HepG2 (cell line): ENCODE measurements around the gene ZNF25. TPM values are rescaled to one million over a fixed set of nuclear protein-coding genes. Genes with fewer than 3 reads are reported as not detected.

Experiments used
- ATAC-seq: fragments of 200-7000 bp; cut with Tn5 transposase; 3 replicates; pipeline ENCODE4 v1.9.1; 2020; ENCODE audit warnings: mild to moderate bottlenecking, moderate library complexity
- BruUV-seq: library from RNA; stranded (reverse); fragments of 400-500 nt; replicated peaks from 2 replicates; lab custom pipeline; 2021; lab: Mats Ljungman, UMichigan
- CTCF ChIA-PET: fragments of 300-600 bp; formaldehyde crosslinking; extraction: SDS; loops from one replicate; lab custom pipeline; 2021; ENCODE audit warnings: low total read pairs, inconsistent platforms, low intra/inter-chr PET ratio; lab: Yijun Ruan, JAX
- POLR2A ChIA-PET: fragments of 350-600 bp; sonication (Branson Sonifier 250); formaldehyde crosslinking; loops from one replicate; lab custom pipeline; 2020; ENCODE audit warnings: antibody characterized with exemption, inconsistent platforms; lab: Yijun Ruan, JAX
- DNase-seq: peaks from one replicate; pipeline ENCODE4 v3.0.0-alpha.2; 2015; ENCODE audit warnings: low spot score
- FAIRE-seq: peaks from 3 replicates; lab custom pipeline; 2011; peaks lifted over from hg19 to GRCh38; lab: Jason Lieb, UNC
- H2AFZ ChIP-seq: one replicate; pipeline ENCODE4 v1.6.1; 2011; ENCODE audit warnings: low read length, inconsistent platforms
- H3K27ac ChIP-seq: fragments of 300-600 bp; 3 replicates; pipeline ENCODE4 v1.8.0; 2011; ENCODE audit warnings: mixed run types, mild to moderate bottlenecking, mixed read lengths, low read length, inconsistent platforms; ENCODE audit not compliant: insufficient read depth; ENCODE audit errors: extremely low read length
- H3K27me3 ChIP-seq, 2 experiments: fragments of 200-600 bp in 1 of 2; 2 replicates in 1 of 2; 3 replicates in 1 of 2; pipeline versions ENCODE4 v1.6.0 to v1.8.0; 2011; ENCODE audit warnings: low read length in 2 of 2, mild to moderate bottlenecking in 2 of 2, moderate library complexity in 2 of 2, inconsistent platforms in 1 of 2; ENCODE audit not compliant: insufficient read depth in 2 of 2, control insufficient read depth in 1 of 2
- H3K36me3 ChIP-seq, 2 experiments: fragments of 200-600 bp in 1 of 2; replicated peaks in 1 of 2; 2 replicates in 1 of 2; 3 replicates in 1 of 2; pipeline versions ENCODE4 v1.5.1 to v1.8.0; 2011; ENCODE audit warnings: low read length in 2 of 2, inconsistent platforms in 1 of 2; ENCODE audit not compliant: insufficient read depth in 2 of 2, control insufficient read depth in 1 of 2
- H3K4me1 ChIP-seq: 2 replicates; pipeline ENCODE4 v1.5.1; 2012; ENCODE audit warnings: low read length, inconsistent platforms; ENCODE audit not compliant: insufficient read depth
- H3K4me2 ChIP-seq: 2 replicates; pipeline ENCODE4 v1.6.0; 2011; ENCODE audit warnings: low read depth, low read length, inconsistent platforms
- H3K4me3 ChIP-seq, 3 experiments: fragments of 200-600 bp in 1 of 3; sonication (generic), shearing (Covaris generic) in 1 of 3; replicated peaks in 1 of 3; 2 replicates each; pipeline ENCODE4 v1.5.1; 2011 to 2016; ENCODE audit warnings: low read length in 3 of 3, inconsistent platforms in 2 of 3, low read depth in 2 of 3, mild to moderate bottlenecking in 2 of 3, control low read depth in 1 of 3, mixed read lengths in 1 of 3; ENCODE audit not compliant: insufficient read depth in 1 of 3
- H3K79me2 ChIP-seq: one replicate; pipeline ENCODE4 v1.6.1; 2011; ENCODE audit warnings: low read length, inconsistent platforms; ENCODE audit not compliant: insufficient read depth
- H3K9ac ChIP-seq: 2 replicates; pipeline ENCODE4 v1.6.0; 2011; ENCODE audit warnings: mild to moderate bottlenecking, low read depth, low read length, inconsistent platforms; ENCODE audit not compliant: insufficient read depth
- H3K9me3 ChIP-seq: 2 replicates; pipeline ENCODE4 v1.5.1; 2012; ENCODE audit warnings: mild to moderate bottlenecking, low read length
- H4K20me1 ChIP-seq: 2 replicates; pipeline ENCODE4 v1.6.0; 2011; ENCODE audit warnings: inconsistent platforms, mild to moderate bottlenecking, low read length, moderate library complexity; ENCODE audit not compliant: insufficient read depth
- CENPT ChIP-seq: sonication (generic); formaldehyde crosslinking; IDR thresholded peaks from 2 replicates; pipeline ENCODE4 v1.8.0; 2022; ENCODE audit warnings: low read depth, mild to moderate bottlenecking, moderate library complexity, missing genetic modification reagents
- HNF1A ChIP-seq, 2 experiments: sonication (generic) in 1 of 2; formaldehyde crosslinking in 1 of 2; IDR thresholded peaks; 2 replicates each; pipeline versions ENCODE4 v1.4.0 to v1.6.1; 2016 to 2020; ENCODE audit warnings: borderline replicate concordance in 1 of 2, low read depth in 1 of 2, mild to moderate bottlenecking in 1 of 2, missing genetic modification reagents in 1 of 2
- HNRNPL ChIP-seq: fragments of 200-400 bp; formaldehyde crosslinking; IDR thresholded peaks from 2 replicates; pipeline ENCODE4 v1.6.1; 2017; ENCODE audit warnings: mild to moderate bottlenecking, low read depth, low read length
- KAT7 ChIP-seq: IDR thresholded peaks from 2 replicates; pipeline ENCODE4 v1.6.1; 2018; ENCODE audit warnings: borderline replicate concordance, missing compliant biosample characterization
- KDM6A ChIP-seq: IDR thresholded peaks from 2 replicates; pipeline ENCODE4 v1.6.1; 2016; ENCODE audit warnings: low read depth
- MIER3 ChIP-seq: IDR thresholded peaks from 2 replicates; pipeline ENCODE4 v1.6.1; 2016; ENCODE audit warnings: missing compliant biosample characterization, borderline replicate concordance
- SIX1 ChIP-seq: sonication (generic); formaldehyde crosslinking; IDR thresholded peaks from 2 replicates; pipeline ENCODE4 v1.4.0; 2020; ENCODE audit warnings: missing genetic modification reagents, borderline replicate concordance
- SP5 ChIP-seq: IDR thresholded peaks from 2 replicates; pipeline ENCODE4 v1.6.1; 2016; ENCODE audit warnings: low read depth, borderline replicate concordance
- ZMYM4 ChIP-seq: sonication (generic); formaldehyde crosslinking; IDR thresholded peaks from 2 replicates; pipeline ENCODE4 v1.8.1; 2023; ENCODE audit warnings: mild to moderate bottlenecking, missing genetic modification reagents
- ZNF205 ChIP-seq: IDR thresholded peaks from 2 replicates; pipeline ENCODE4 v1.6.1; 2018; ENCODE audit warnings: missing biosample characterization, missing genetic modification reagents
- ZNF317 ChIP-seq: sonication (generic); formaldehyde crosslinking; IDR thresholded peaks from 2 replicates; pipeline ENCODE4 v1.5.0; 2020; ENCODE audit warnings: mild to moderate bottlenecking, missing genetic modification reagents
- ZNF350 ChIP-seq: sonication (generic); formaldehyde crosslinking; IDR thresholded peaks from 2 replicates; pipeline ENCODE4 v1.4.0; 2020; ENCODE audit warnings: mild to moderate bottlenecking, low read depth, missing genetic modification reagents, borderline replicate concordance
- ZNF44 ChIP-seq: sonication (generic); formaldehyde crosslinking; IDR thresholded peaks from 2 replicates; pipeline ENCODE4 v1.5.1; 2020; ENCODE audit warnings: mild to moderate bottlenecking, missing genetic modification reagents
- ZNF503 ChIP-seq: sonication (generic); formaldehyde crosslinking; IDR thresholded peaks from 2 replicates; pipeline ENCODE4 v1.4.0; 2020; ENCODE audit warnings: missing genetic modification reagents
- WGBS: methylation state at CpG from one replicate; pipeline ENCODE4 v1.1.6; 2017; ENCODE audit warnings: low lambda C conversion rate; 5-methylcytosine and 5-hydroxymethylcytosine counted together
- in situ Hi-C: cut with HindIII; loops from 2 replicates; pipeline ENCODE4 v1.10.0; 2017; ENCODE audit warnings: low pct_unique_long_range_greater_than_20kb; ENCODE audit not compliant: extremely low pct_ligation_motif_present
- intact Hi-C: fragments of 100-400 bp; cut with micrococcal nuclease; formaldehyde crosslinking; loops from one replicate; pipeline ENCODE4 v1.10.0; 2022; ENCODE audit not compliant: unreplicated experiment
- polyA plus RNA-seq, 8 experiments: library from polyadenylated mRNA; depleted of rRNA in 3 of 8; stranded (reverse) in 7 of 8; unstranded in 1 of 8; fragments of >200 nt; fragmentation: Illumina TruSeq in 4 of 8; extraction: Trizol in 4 of 8; gene quantifications; 2 replicates each; pipeline versions ENCODE4 v1.2.1 to v1.2.3, GENCODE V29; 2011 to 2016; ENCODE audit warnings: low read depth in 4 of 8, missing spikeins in 1 of 8, mixed read lengths in 1 of 8; ENCODE audit not compliant: insufficient read depth in 1 of 8
- total RNA-seq, 5 experiments: library from RNA; depleted of rRNA; stranded (reverse); fragments of >200 nt; fragmentation: Illumina TruSeq; extraction: Trizol; gene quantifications; 2 replicates each; pipeline ENCODE4 v1.2.3, GENCODE V29; 2016; ENCODE audit warnings: low read depth in 1 of 5
- TF ChIP-seq, protein P1 (sequence below): sonication (generic); formaldehyde crosslinking; IDR thresholded peaks from 2 replicates; pipeline ENCODE4 v1.4.0; 2020; ENCODE audit warnings: missing genetic modification reagents, mild to moderate bottlenecking, borderline replicate concordance

ZNF25 gene
- total and polyA plus RNA-seq, 2 of the 13 experiments (the other 11 are each of a cell fraction or from before 2014, with no cell fraction given): 1.4 to 1.5 TPM

DNA sequence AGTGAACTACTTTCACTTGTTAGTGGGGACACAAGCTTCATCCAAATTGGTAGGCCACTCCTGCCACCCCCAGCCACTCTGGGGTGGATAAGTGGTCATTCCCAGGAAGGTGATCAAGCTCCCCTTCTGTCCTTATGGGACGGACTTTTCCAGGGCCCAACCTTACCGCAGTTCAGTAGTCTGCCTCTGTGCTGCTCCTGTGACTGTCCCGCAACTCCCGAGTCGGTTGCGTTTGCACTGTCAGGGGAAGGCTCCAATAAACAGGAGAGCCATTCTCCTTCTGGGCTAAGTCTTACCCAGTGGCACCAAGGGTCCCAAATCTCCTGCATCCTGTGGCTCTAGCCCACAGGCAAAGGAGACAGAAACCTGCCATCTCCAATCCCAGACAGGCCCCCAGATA lies 26.6 kb upstream of the ZNF25 start:
- no peak overlapping the region for H3K27ac ChIP-seq
- peak; percentile 69 for ATAC-seq
- H3K9ac ChIP-seq: no peak overlapping the region
- H3K4me1 ChIP-seq: no peaks in the 10 kb centered on the region
- H3K36me3 ChIP-seq: no peaks in the 10 kb centered on the region
- ChIA-PET POLR2A (no interaction called here), CTCF (no interaction called here)
- H2AFZ ChIP-seq: no peak overlapping the region
- FAIRE-seq: no peak
- H4K20me1 ChIP-seq: no peaks in the 10 kb centered on the region
- in situ Hi-C loops (no loop called here), intact Hi-C loops (no loop called here)
- no peaks in the 10 kb centered on the region for H3K79me2 ChIP-seq
- BruUV-seq: no TSS peak
- no peak overlapping the region for H3K4me2 ChIP-seq
- H3K4me3 ChIP-seq: no peak overlapping the region; a peak in 1 of 6 replicates
- no peaks in the 10 kb centered on the region for H3K9me3 ChIP-seq
- WGBS: no CpG with 5 or more reads among the region's 6 CpGs
- no peak for DNase-seq
- no peaks in the 10 kb centered on the region; a peak in 1 of 5 replicates for H3K27me3 ChIP-seq
- TF ChIP-seq ZNF44: no peak
- TF ChIP-seq MIER3 (CRISPR knock-in tag): no peak
- TF ChIP-seq ZNF317: no peak
- TF ChIP-seq ZNF503 (CRISPR knock-in tag): no peak
- no peak for TF ChIP-seq CENPT
- no peak for TF ChIP-seq ZNF350 (CRISPR knock-in tag)
- no peak for TF ChIP-seq KDM6A (CRISPR knock-in tag)
- TF ChIP-seq HNF1A (IDR thresholded peaks at IDR 0.05; ENCODE audit: low read depth): no peak
- no peak for TF ChIP-seq HNF1A (CRISPR knock-in tag; IDR thresholded peaks at IDR 0.05; ENCODE audit: borderline replicate concordance)
- TF ChIP-seq SIX1: no peak
- no peak for TF ChIP-seq SP5 (CRISPR knock-in tag)
- TF ChIP-seq HNRNPL: no peak
- TF ChIP-seq ZMYM4 (CRISPR knock-in tag): no peak
- TF ChIP-seq, protein P1, sequence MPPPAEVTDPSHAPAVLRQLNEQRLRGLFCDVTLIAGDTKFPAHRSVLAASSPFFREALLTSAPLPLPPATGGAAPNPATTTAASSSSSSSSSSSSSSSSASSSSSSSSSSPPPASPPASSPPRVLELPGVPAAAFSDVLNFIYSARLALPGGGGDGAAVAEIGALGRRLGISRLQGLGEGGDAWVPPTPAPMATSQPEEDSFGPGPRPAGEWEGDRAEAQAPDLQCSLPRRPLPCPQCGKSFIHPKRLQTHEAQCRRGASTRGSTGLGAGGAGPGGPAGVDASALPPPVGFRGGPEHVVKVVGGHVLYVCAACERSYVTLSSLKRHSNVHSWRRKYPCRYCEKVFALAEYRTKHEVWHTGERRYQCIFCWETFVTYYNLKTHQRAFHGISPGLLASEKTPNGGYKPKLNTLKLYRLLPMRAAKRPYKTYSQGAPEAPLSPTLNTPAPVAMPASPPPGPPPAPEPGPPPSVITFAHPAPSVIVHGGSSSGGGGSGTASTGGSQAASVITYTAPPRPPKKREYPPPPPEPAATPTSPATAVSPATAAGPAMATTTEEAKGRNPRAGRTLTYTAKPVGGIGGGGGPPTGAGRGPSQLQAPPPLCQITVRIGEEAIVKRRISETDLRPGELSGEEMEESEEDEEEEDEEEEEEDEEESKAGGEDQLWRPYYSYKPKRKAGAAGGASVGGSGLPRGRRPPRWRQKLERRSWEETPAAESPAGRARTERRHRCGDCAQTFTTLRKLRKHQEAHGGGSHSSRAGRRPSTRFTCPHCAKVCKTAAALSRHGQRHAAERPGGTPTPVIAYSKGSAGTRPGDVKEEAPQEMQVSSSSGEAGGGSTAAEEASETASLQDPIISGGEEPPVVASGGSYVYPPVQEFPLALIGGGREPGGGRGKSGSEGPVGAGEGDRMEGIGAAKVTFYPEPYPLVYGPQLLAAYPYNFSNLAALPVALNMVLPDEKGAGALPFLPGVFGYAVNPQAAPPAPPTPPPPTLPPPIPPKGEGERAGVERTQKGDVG: no peak
- TF ChIP-seq KAT7 (CRISPR knock-in tag): no peak
- no peak for TF ChIP-seq ZNF205
